IMR-90 (cell line): ENCODE measurements around the gene GPRC6A. TPM values are rescaled to one million over a fixed set of nuclear protein-coding genes. Genes with fewer than 3 reads are reported as not detected.

ENCODE experiments used
- ATAC-seq: fragments of 200-7000 bp; cut with Tn5 transposase; 2 replicates; pipeline ENCODE4 v1.9.1; 2020; ENCODE audit warnings: low read depth, mild to moderate bottlenecking, moderate library complexity
- BruUV-seq: library from RNA; stranded (reverse); fragments of 400-500 nt; replicated peaks from 2 replicates; lab custom pipeline; 2021; lab: Mats Ljungman, UMichigan
- CTCF ChIA-PET: fragments of 300-600 bp; formaldehyde crosslinking; extraction: SDS; loops from one replicate; lab custom pipeline; 2021; ENCODE audit warnings: antibody characterized with exemption; lab: Yijun Ruan, JAX
- POLR2A ChIA-PET: fragments of 300-600 bp; sonication (Branson Sonifier 250); formaldehyde crosslinking; loops from one replicate; lab custom pipeline; 2022; ENCODE audit warnings: antibody characterized with exemption; ENCODE audit not compliant: unreplicated experiment; lab: Charles Lee
- DNase-seq: peaks from one replicate; pipeline ENCODE4 v3.0.0; 2013
- H2AFZ ChIP-seq: replicated peaks from 2 replicates; pipeline ENCODE3; 2013; ENCODE audit warnings: low read length, mild to moderate bottlenecking; ENCODE audit not compliant: poor library complexity
- H2AK5ac ChIP-seq: 2 replicates; pipeline ENCODE4 v1.6.1; 2013; ENCODE audit warnings: low read depth, low read length, inconsistent platforms
- H2AK9ac ChIP-seq: replicated peaks from 2 replicates; pipeline ENCODE3; 2013; ENCODE audit warnings: mild to moderate bottlenecking, low read depth, low read length, moderate library complexity; ENCODE audit not compliant: poor library complexity
- H2BK120ac ChIP-seq: 2 replicates; pipeline ENCODE4 v1.6.1; 2013; ENCODE audit warnings: low read depth, low read length, inconsistent platforms
- H2BK15ac ChIP-seq: 3 replicates; pipeline ENCODE4 v1.6.1; 2013; ENCODE audit warnings: low read depth, low read length, inconsistent platforms
- H2BK20ac ChIP-seq: 2 replicates; pipeline ENCODE4 v1.6.1; 2013; ENCODE audit warnings: low read depth, mild to moderate bottlenecking, inconsistent platforms, low read length, moderate library complexity
- H2BK5ac ChIP-seq: 2 replicates; pipeline ENCODE4 v1.6.1; 2013; ENCODE audit warnings: mild to moderate bottlenecking, low read depth, low read length, inconsistent platforms; ENCODE audit not compliant: poor library complexity, severe bottlenecking
- H3K14ac ChIP-seq: replicated peaks from 2 replicates; pipeline ENCODE4 v1.6.1; 2013; ENCODE audit warnings: low read depth, low read length, inconsistent platforms
- H3K18ac ChIP-seq: 2 replicates; pipeline ENCODE4 v1.6.1; 2013; ENCODE audit warnings: low read depth, low read length, control low read depth
- H3K23ac ChIP-seq: 2 replicates; pipeline ENCODE4 v1.6.1; 2013; ENCODE audit warnings: low read depth, low read length, inconsistent platforms
- H3K27ac ChIP-seq: 2 replicates; pipeline ENCODE4 v1.5.1; 2013; ENCODE audit warnings: mild to moderate bottlenecking, control low read depth, low read length; ENCODE audit not compliant: insufficient read depth
- H3K27me3 ChIP-seq: 2 replicates; pipeline ENCODE4 v1.6.1; 2013; ENCODE audit warnings: low read length; ENCODE audit not compliant: control insufficient read depth, insufficient read depth
- H3K36me3 ChIP-seq: 2 replicates; pipeline ENCODE4 v1.6.1; 2013; ENCODE audit warnings: low read length, mixed read lengths; ENCODE audit not compliant: control insufficient read depth, insufficient read depth
- H3K4ac ChIP-seq: 2 replicates; pipeline ENCODE4 v1.6.1; 2013; ENCODE audit warnings: low read depth, low read length, inconsistent platforms
- H3K4me1 ChIP-seq: 2 replicates; pipeline ENCODE4 v1.6.1; 2013; ENCODE audit warnings: low read length, mixed read lengths; ENCODE audit not compliant: control insufficient read depth, insufficient read depth
- H3K4me2 ChIP-seq: 2 replicates; pipeline ENCODE4 v1.6.1; 2013; ENCODE audit warnings: low read depth, mild to moderate bottlenecking, control low read depth, low read length, moderate library complexity
- H3K4me3 ChIP-seq: 2 replicates; pipeline ENCODE4 v1.5.1; 2013; ENCODE audit warnings: low read depth, mild to moderate bottlenecking, control low read depth, low read length, moderate library complexity; ENCODE audit not compliant: insufficient read depth
- H3K56ac ChIP-seq: 2 replicates; pipeline ENCODE4 v1.6.1; 2013; ENCODE audit warnings: low read length, inconsistent platforms; ENCODE audit not compliant: insufficient read depth; ENCODE audit errors: extremely low read depth
- H3K79me1 ChIP-seq, 2 experiments: 2 replicates each; pipeline ENCODE4 v1.6.1; 2013; ENCODE audit warnings: low read length in 2 of 2, inconsistent platforms in 1 of 2, low read depth in 1 of 2
- H3K9ac ChIP-seq: 2 replicates; pipeline ENCODE4 v1.6.1; 2013; ENCODE audit warnings: low read depth, low read length, control low read depth
- H3K9me1 ChIP-seq: 2 replicates; pipeline ENCODE4 v1.6.1; 2013; ENCODE audit warnings: low read length, inconsistent platforms; ENCODE audit not compliant: insufficient read depth
- H3K9me3 ChIP-seq: 2 replicates; pipeline ENCODE4 v1.6.1; 2013; ENCODE audit warnings: low read length; ENCODE audit not compliant: control insufficient read depth, insufficient read depth
- H4K20me1 ChIP-seq: 2 replicates; pipeline ENCODE4 v1.6.1; 2013; ENCODE audit warnings: low read length, inconsistent platforms; ENCODE audit not compliant: insufficient read depth
- H4K5ac ChIP-seq: 2 replicates; pipeline ENCODE4 v1.6.1; 2013; ENCODE audit warnings: mild to moderate bottlenecking, low read depth, low read length, control low read depth
- H4K8ac ChIP-seq, 2 experiments: 2 replicates each; pipeline ENCODE4 v1.6.1; 2013; ENCODE audit warnings: low read depth in 2 of 2, low read length in 2 of 2, control low read depth in 1 of 2, inconsistent platforms in 1 of 2
- H4K91ac ChIP-seq: 2 replicates; pipeline ENCODE4 v1.6.1; 2013; ENCODE audit warnings: low read depth, low read length, inconsistent platforms; ENCODE audit not compliant: insufficient read depth
- CEBPB ChIP-seq: IDR thresholded peaks from 2 replicates; pipeline ENCODE4 v1.6.1; 2012; ENCODE audit warnings: low read depth, low read length, improper control_type of control experiment
- CHD1 ChIP-seq: IDR thresholded peaks from 2 replicates; pipeline ENCODE4 v1.6.1; 2012; ENCODE audit warnings: low read depth, low read length, improper control_type of control experiment
- CTCF ChIP-seq: conservative IDR thresholded peaks from 2 replicates; pipeline ENCODE4 v1.5.1; 2012; ENCODE audit warnings: mild to moderate bottlenecking, low read depth, low read length, improper control_type of control experiment
- ELK1 ChIP-seq: fragments of 150-350 bp; IDR thresholded peaks from 2 replicates; pipeline ENCODE4 v1.6.1; 2016; ENCODE audit warnings: low read depth, mild to moderate bottlenecking, low read length, moderate library complexity, borderline replicate concordance
- FOS ChIP-seq: fragments of 150-350 bp; IDR thresholded peaks from 2 replicates; pipeline ENCODE4 v1.6.1; 2016; ENCODE audit warnings: low read depth, low read length
- MAFK ChIP-seq: IDR thresholded peaks from 2 replicates; pipeline ENCODE4 v1.6.1; 2012; ENCODE audit warnings: low read depth, low read length, improper control_type of control experiment
- MAZ ChIP-seq: IDR thresholded peaks from 2 replicates; pipeline ENCODE4 v1.6.1; 2012; ENCODE audit warnings: low read depth, mild to moderate bottlenecking, low read length, improper control_type of control experiment, moderate library complexity, borderline replicate concordance
- MXI1 ChIP-seq: IDR thresholded peaks from 2 replicates; pipeline ENCODE4 v1.6.1; 2012; ENCODE audit warnings: low read depth, mild to moderate bottlenecking, low read length, moderate library complexity, borderline replicate concordance
- NFE2L2 ChIP-seq: fragments of 150-350 bp; IDR thresholded peaks from 2 replicates; pipeline ENCODE4 v1.6.1; 2016; ENCODE audit warnings: low read depth, mild to moderate bottlenecking, low read length
- POLR2A ChIP-seq: IDR thresholded peaks from 2 replicates; pipeline ENCODE4 v1.6.1; 2012; ENCODE audit warnings: mild to moderate bottlenecking, low read depth, low read length
- RAD21 ChIP-seq: IDR thresholded peaks from 2 replicates; pipeline ENCODE4 v1.6.1; 2012; ENCODE audit warnings: low read length, improper control_type of control experiment
- RCOR1 ChIP-seq: IDR thresholded peaks from 2 replicates; pipeline ENCODE4 v1.6.1; 2012; ENCODE audit warnings: mild to moderate bottlenecking, low read length, improper control_type of control experiment; ENCODE audit not compliant: insufficient replicate concordance
- RFX5 ChIP-seq: IDR thresholded peaks from 2 replicates; pipeline ENCODE4 v1.8.0; 2012; ENCODE audit warnings: low read depth, mild to moderate bottlenecking, low read length, moderate library complexity
- SMC3 ChIP-seq: fragments of 150-350 bp; IDR thresholded peaks from 2 replicates; pipeline ENCODE4 v1.6.1; 2016; ENCODE audit warnings: low read depth, mild to moderate bottlenecking, antibody characterized with exemption, low read length, moderate library complexity
- USF2 ChIP-seq: fragments of 150-350 bp; IDR thresholded peaks from 2 replicates; pipeline ENCODE4 v1.6.1; 2017; ENCODE audit warnings: mild to moderate bottlenecking, antibody characterized with exemption, low read length, low read depth
- WGBS, 2 experiments: methylation state at CpG; one replicate each; pipeline versions ENCODE4 v1.1.5 to v1.1.7; 2013; ENCODE audit warnings: missing lambda C conversion rate in 2 of 2; ENCODE audit not compliant: insufficient read length in 1 of 2; ENCODE audit errors: extremely low coverage in 2 of 2; 5-methylcytosine and 5-hydroxymethylcytosine counted together
- dilution Hi-C: fragments of 300-500 bp; cut with HindIII; formaldehyde crosslinking; loops from one replicate; pipeline ENCODE4 v1.14.3; 2018; ENCODE audit warnings: low sequenced_read_pairs; ENCODE audit not compliant: unreplicated experiment
- in situ Hi-C: fragments of 300-500 bp; cut with MboI; formaldehyde crosslinking; loops from 3 replicates; pipeline ENCODE4 v1.14.3; 2019; ENCODE audit warnings: low sequenced_read_pairs, inconsistent platforms, mixed read lengths
- intact Hi-C: fragments of 100-400 bp; cut with micrococcal nuclease; formaldehyde crosslinking; loops from 2 replicates; pipeline ENCODE4 v1.10.0; 2022
- polyA plus RNA-seq, 3 experiments: library from polyadenylated mRNA; depleted of rRNA; stranded (reverse); fragments of >200 nt; gene quantifications; 2 replicates each; pipeline ENCODE4 v1.2.3, GENCODE V29; 2012; ENCODE audit warnings: low replicate concordance in 1 of 3
- total RNA-seq: library from RNA; depleted of rRNA; stranded (reverse); fragments of >200 nt; gene quantifications from 2 replicates; pipeline ENCODE4 v1.2.3, GENCODE V29; 2012

The GPRC6A gene
- total and polyA plus RNA-seq, 2 of the 4 experiments (the other 2 are of a cell fraction): not detected

- Histone ChIP-seq H3K14ac (no peak overlapping the region), H2AK5ac (no peak overlapping the region), H3K18ac (no peak overlapping the region), H3K9me3 (no peaks in the 10 kb centered on the region), H3K4me1 (no peaks in the 10 kb centered on the region), H3K4me2 (no peak overlapping the region), H3K9me1 (no peaks in the 10 kb centered on the region), H4K8ac (no peak overlapping the region), H2BK20ac (no peak overlapping the region), H4K91ac (no peak overlapping the region), H4K20me1 (no peaks in the 10 kb centered on the region), H2BK120ac (no peak overlapping the region), H3K4me3 (no peak overlapping the region), H3K27me3 (no peaks in the 10 kb centered on the region), H3K4ac (no peak overlapping the region), H3K56ac (no peak overlapping the region), H2BK5ac (no peak overlapping the region), H2AFZ (no peak overlapping the region), H3K79me1 (no peaks in the 10 kb centered on the region), H3K36me3 (no peaks in the 10 kb centered on the region), H3K9ac (no peak overlapping the region), H2AK9ac (no peak overlapping the region), H2BK15ac (no peak overlapping the region), H3K23ac (no peak overlapping the region), H3K27ac (no peak overlapping the region), H4K5ac (no peak overlapping the region)
- DNase-seq: no peak
- in situ Hi-C loops: no loop called here
- BruUV-seq: no TSS peak
- TF ChIP-seq CHD1 (no peak), ELK1 (no peak), NFE2L2 (no peak), SMC3 (no peak), RCOR1 (no peak), MAZ (no peak), MAFK (no peak), CEBPB (no peak), RFX5 (no peak), POLR2A (no peak), MXI1 (no peak), RAD21 (no peak), CTCF (no peak), USF2 (no peak), FOS (no peak)
- WGBS, 2 experiments: no CpG with 5 or more reads among the region's 5 CpGs
- no peak for ATAC-seq
- dilution Hi-C loops: no loop called here
- ChIA-PET POLR2A (no interaction called here), CTCF (no interaction called here)
- intact Hi-C loops: no loop called here
Observed at GRCh38 chr6:116745176-116745575, 83.7 kb downstream of the GPRC6A start.
